Measurements from ENCODE around the gene LIMD2.

LIMD2 gene

GRCh38 chr17:63679214-63679613, 20.7 kb downstream of the LIMD2 start:
- no peak for DNase-seq

- no peak for DNase-seq
These were observed 23.3 kb downstream of the LIMD2 start for GRCh38 chr17:63676584-63676983.

- DNase-seq: no peak
These were observed 24.0 kb downstream of the LIMD2 start for GRCh38 chr17:63675607-63676546.

GRCh38 chr17:63675231-63675606, 24.7 kb downstream of the LIMD2 start:
- DNase-seq: no peak

GRCh38 chr17:63672856-63673255, 27.1 kb downstream of the LIMD2 start:
- DNase-seq: no peak

- DNase-seq: no peak
These were observed 34.3 kb downstream of the LIMD2 start for GRCh38 chr17:63665527-63666214.

GRCh38 chr17:63659850-63660249, 40.1 kb downstream of the LIMD2 start:
- DNase-seq: no peak

GRCh38 chr17:63658366-63658765, 41.6 kb downstream of the LIMD2 start:
- no peak for DNase-seq

- DNase-seq: no peak
These were observed 42.1 kb downstream of the LIMD2 start for GRCh38 chr17:63657786-63658185.

GRCh38 chr17:63653050-63653449, 46.9 kb downstream of the LIMD2 start:
- no peak for DNase-seq

- no peak for DNase-seq
These were observed 47.8 kb downstream of the LIMD2 start for GRCh38 chr17:63652106-63652505.

GRCh38 chr17:63649813-63650212, 50.1 kb downstream of the LIMD2 start:
- DNase-seq: no peak

GRCh38 chr17:63647936-63648335, 52.0 kb downstream of the LIMD2 start:
- no peak for DNase-seq

GRCh38 chr17:63647065-63647725, 52.7 kb downstream of the LIMD2 start:
- DNase-seq: no peak

GRCh38 chr17:63646488-63646806, 53.5 kb downstream of the LIMD2 start:
- no peak for DNase-seq

All from cortex of kidney (tissue), 1 donor.